ENCODE data around the gene TRIM47.

The TRIM47 gene

DNA sequence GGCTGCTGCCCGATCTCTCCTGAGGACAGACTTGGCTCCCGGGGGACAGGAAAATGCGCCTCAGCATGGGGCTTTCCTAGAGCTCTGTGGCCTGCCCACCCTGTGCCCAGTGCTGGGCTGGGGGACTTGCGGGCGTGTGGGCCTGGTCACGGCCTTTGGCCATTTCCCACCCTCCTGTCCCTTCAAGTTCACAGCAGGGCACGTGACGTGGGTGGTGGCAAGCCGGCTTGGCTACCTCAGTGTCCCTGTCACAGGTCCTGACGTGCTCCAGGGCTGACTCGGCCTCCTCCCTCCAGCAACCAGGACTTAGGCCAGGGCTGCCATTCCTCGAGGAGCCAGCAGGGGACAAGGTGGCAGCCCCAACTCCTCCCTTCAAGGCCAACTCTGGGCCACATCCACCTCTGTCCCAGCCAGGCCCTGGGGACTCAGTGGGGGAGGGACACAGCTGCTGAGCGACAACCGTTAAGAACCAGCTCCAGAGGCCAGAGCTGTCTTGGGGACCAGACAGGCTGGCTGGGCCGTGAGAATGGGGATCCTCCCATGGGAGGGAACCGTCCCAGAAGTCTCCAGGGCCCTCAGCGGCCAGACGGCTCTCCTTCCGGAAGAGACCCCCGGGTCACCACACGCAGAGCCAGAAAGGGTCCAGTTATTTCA lies 33.2 kb downstream of the TRIM47 start:
- DNase-seq = peak; percentile 53

DNA sequence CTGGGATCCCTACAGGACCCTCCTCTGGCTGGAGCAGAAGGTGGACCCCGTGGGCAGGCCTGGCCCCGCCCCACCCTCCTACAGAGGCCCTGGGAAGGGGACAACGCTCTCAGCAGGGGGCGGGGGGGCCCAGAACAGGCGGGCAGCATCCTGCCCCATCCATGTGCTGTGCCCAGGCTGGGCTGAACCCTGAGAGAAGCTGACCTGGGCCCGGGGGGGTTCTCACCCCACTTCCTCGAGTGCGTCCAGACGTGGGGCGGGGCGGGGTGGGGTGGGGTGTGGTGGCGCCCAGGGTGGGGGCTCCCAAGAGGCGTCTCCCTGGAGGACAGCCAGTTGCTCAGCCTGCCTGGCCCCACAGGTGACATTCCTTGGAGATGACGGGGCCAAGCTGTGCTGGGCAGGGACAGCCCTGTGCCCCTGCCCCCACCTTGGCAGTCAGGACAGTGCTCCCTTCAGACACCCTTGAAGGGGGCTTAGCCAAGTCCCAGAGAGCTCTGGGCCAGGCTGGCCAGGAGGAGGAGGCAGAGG lies 33.8 kb downstream of the TRIM47 start:
- DNase-seq = no peak

DNA sequence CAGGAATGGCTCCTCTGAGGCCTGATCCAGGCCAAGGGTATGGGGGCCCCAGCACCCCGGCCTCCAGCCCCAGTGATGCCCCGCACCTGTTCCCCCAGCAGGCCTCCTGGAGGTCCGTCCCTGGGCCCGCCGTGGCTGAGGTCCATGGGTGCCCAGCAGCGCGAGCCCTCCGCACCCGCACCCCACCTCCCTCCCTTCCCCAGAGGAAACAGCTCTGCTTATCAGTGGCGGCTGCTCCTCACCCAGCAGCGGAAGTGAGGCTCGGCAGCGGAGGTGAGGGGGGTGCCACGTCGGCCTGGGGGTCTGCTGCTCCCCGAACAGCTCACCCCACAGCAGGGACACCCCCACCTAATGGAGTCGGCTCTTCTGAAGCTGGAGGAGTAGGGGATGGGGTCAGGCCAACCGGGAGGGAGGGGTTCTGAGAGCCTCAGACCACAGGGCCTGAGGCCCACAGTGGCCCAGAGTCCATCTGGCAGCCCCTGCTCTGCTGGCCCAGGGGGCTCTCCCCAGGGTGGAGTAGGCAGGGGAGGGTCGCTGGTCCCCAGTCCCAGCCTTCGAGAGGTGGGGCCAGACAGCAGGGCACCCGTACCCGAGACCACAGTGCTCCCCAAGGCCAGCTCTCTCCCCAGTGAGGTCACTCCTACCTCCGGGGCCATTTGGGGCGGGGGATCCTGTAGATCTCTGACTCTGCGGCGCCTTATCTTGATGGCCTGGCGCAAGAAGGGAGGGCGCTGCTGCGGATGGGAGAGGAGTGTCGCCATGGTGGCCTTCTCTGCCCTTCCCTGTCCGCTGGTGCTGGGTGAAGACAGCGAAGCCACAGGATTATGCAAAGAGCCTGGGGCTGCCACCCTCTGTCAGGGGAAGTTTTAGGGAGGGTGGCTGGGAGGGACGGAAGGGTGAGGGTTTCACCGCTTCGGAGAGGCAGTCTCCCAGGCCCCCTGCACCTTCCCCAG lies 34.5 kb downstream of the TRIM47 start, which contains the start of gene UNC13D:
UNC13D (minus strand) TSS at position 828 of the 953 bp plus-strand sequence; CDS start at position 761, 67 bp downstream.
- DNase-seq = no peak

DNA sequence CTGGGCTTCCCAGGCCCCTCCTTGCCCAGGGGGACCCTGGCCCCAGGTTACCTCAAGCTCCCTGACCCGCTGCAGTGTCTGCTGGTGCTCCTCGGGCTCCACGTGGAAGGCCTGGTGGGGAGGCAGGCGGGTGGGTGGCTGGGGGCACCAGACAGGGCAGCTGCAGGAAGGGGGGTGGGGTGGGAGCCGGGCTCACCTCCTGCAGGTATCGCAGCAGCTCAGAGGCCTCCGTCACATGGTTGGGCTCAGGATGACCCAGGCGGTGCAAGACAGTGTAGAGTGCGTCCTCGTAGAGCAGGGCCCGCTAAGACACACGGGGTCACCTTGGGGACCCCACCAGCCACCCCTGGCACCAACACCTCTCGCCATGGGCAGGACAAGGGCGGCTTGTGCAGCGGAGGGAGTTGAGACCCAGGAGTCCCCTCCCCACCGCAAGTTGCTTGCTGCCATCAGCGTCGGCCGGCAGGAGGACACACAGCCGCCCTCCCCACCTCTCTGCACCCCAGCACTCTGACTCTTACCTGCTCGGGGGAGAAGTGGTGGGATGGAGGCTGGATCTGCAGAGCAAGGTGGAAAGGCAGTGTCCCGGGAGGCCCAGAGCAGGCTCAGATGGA lies 35.3 kb downstream of the TRIM47 start:
- no peak for DNase-seq

DNA sequence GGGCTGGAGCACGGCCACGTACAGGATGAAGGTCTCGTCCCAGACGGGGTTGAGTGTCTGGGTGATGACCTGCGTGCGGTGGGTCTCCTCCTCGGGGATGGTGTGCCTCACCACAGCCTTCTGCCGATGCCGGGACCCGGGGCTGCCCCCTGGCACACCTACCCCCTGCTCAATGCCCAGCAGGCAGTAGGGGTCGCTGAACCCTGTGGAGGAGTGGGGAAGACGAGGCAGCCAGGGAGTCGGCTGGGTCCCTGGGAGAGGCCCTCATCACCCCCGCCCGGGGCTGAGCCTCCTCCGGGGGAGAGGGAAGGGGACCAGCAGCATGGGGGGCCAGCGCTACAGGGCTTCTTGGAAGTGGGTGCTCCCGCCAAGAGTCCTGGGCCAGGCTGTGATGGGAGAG lies 36.0 kb downstream of the TRIM47 start:
- no peak for DNase-seq

DNA sequence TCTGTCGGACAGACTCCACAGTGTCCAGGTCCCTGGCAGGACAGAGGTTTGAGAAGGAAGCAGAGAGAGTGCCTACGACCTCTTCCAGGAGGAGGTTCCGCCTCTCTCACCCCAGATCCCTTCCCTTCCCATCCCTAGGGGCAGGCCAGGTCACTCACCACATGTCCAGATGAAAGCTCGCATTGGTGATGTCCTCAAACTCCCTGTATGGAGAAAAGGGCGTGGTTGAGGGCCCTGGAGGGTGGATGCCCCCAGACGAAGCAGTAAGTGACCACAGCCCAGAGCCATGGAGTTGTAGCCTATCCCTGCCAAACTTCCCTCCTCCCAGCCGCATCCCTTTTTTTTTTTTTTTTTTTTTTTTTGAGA lies 37.6 kb downstream of the TRIM47 start:
- no peak for DNase-seq

DNA sequence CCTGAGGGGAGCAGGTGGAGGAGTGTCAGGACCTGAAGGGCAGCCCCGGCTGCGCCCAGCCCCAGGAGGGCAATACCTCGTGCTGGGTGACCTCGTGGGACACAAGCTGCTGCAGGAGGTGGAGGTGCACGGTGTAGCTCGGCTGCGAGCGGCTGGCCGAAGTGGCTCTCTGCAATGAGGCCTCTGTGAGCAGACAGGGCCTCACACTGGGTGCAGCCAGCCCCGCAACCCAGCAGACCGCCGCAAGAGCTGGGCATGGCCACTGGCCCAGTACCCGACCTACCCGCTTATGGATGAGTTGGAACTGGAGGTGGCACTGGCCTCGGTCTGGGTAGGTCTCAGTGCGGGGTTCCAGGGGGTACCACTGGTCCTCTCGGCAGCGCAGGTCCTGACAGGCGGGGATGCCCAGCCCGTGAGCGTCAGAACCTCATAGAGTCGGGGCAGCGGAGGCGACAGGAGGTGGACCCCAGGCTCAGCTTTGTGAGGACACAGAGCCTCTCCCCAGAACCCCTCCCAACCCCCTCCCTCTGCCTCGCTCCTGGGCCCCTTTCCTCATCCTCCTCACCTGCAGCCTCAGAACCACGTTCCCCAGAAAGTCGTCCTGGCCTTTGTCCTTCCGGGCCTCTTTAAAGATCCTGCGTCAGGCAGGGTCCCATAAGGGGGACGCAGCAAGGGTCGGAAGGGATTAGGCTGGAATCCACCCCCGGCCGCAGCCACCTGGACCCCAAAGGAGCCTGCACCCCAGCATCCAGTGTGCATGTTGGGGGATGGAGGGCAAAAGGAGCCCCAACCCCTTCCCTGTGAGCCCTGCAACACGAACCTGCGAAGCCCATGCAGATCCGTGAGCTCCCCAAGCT lies 38.2 kb downstream of the TRIM47 start:
- DNase-seq = no peak

DNA sequence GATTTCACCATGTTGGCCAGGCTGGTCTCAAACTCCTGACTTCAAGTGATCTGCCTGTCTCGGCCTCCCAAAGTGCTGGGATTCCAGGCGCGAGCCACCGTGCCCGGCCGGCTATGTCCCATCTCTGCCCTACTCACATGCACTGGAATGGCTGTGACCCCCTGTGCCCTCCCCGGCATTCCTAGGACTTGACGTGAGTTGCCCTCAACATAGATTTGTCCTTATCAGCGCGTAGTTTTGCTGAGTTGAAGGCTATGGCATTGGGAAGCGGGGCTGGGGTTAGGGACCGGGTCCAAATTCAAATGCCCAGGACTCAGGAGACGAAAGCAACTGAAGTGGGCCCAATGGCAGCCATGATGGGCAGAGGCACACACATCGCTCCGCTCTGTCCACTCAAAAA lies 40.0 kb downstream of the TRIM47 start:
- no peak for DNase-seq

DNA sequence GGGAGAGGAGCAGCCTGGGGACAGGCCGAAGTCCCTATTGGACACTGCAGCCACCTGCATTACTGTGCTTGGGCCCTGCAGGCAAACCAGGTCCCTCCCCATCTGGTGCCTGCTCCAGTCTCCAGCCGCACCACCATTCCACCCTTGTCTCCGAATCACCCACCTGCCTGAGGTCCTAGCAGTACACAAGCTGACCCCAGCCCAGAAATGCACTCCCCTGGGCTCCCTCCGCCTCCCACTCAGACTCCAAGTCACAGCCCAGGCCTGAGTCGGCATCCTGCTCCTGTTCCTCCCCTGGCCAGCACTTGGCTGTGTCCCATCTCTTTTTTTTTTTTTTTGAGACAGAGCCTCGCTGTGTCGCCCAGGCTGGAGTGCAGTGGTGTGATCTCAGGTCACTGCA lies 40.5 kb downstream of the TRIM47 start:
- DNase-seq = no peak

DNA sequence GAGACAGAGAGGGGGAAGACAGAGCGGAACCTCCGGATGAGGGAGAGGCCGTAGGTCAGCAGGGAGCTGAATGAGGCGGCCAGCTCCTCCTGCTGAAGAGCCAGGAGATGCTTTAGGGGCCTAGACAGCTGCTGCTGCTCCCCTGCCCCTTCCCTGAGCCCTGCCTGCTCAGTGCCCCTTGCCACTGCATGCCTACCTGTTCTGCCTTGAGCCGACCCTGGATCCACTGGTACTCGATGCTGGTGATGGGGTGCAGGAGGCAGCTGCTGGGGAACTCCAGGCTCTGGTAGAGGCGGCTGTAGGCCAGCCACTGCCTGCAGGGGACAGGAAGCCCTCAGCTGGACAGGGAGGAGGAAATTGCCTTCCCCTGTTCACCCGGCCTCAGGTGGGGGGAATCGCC lies 41.8 kb downstream of the TRIM47 start:
- no peak for DNase-seq

DNA sequence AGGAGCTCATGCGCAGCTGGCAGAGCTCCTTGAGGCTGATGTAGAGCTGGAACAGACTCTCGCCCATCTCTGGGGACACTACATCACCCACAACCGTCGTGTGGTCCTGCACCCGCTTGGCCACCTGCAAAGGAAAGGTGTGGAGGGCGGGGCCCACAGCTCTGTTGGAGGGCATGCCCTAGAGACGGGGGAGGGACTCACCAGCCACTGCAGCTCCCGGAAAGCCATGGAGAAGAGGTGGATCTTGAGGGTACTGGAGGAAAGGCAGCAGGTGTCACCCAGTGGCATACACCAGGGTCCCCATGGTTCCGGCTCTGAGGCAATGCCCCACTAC lies 42.8 kb downstream of the TRIM47 start:
- peak; percentile 75 for DNase-seq

DNA sequence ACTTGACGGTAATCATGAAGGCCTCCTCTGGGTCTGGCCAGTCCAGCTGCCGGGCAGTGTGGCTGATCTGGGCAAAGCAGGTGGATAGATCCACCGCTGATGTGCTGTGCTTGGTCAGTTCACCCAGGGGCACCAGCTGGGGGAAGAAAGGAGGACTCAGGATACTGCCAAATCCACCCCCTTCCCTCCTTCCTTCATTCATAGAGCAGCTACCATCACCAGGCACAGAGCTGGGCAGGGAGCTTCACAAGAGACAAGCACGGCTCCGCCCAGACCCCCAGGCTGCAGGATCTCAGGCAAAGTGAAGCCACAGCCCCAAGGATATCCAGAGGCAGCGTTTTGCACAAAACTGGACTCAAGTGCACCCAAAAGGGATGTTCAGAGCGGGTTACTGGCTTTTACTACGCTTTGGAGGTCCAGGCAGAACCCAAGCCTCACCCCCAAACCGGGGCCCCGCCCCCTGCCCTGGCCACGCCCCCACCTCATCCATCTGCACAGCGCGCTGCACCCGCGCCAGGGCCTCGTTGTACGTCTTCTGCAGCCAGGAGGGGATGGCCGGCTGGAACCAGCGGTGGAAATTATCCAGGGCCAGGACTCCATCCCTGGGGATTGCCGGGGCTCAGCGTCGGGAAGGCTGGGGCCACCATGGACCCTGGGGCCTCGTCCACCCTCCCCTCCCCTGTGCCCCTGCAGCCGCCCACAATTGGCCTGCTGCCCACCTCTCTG lies 43.3 kb downstream of the TRIM47 start:
- DNase-seq = peak; percentile 75

DNA sequence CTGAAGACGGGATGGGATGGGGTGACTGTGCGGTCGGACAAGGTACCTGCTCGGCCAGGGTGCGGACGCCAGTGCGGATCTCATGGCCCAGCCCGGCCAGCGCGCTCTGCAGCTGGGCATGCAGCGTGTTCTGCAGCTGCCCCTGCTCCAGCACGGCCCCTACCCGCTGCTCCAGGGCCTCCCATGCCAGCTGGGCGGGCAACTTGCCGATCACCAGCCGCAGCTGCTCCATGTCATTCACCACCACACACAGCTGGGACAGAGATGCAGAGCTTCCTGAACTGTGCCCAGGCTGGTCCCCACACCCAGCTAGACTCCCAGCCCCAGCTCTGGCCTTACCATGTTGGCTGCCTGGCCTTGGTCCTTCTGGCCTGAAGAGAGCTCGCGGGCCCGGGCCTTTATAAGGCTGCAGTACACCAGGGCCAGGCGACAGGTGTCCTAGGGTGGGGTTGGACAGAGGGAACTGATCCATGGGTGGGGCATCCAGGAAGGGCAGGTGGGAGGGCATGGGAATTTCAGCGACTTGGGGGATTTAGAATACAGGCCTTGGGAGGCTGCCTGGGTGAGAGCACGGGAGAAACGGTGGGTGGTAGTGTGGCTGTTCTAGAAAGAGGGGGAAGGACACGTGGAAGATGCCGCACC lies 44.0 kb downstream of the TRIM47 start:
- no peak for DNase-seq

DNA sequence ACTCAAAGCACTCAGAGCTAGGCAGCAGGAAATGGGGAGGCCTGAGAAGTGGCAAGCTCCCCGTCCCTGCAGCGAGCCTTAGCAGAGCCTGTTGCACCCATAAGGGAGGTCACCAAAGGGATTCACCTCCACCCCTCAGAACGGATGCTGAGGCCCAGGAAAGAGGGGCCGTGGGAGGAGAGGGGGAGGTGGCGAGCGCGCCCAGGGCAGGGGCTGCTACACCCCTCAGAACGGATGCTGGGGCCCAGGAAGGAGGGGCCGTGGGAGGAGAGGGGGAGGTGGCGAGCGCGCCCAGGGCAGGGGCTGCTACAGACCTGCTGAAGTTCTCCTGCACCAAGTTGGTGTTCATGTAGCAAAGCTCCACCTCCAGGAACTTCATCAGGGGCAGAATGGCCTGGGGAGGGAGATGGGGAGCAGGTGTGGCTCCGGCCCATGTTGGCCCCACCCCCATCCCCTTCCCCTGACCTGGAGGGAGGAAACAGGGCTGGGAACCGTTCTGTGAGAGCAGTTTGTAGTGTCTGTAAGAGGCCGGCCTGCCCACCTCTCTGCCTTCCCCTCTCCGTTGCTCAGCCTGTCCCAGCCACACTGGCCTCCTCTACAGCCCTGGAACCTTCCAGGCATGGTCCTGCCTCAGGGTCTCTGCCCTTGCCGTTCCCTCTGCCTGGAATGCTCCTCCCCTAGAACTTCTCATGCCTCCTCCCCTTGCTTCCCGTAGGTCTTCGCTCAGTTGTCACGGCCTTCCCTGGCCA lies 45.6 kb downstream of the TRIM47 start:
- DNase-seq = no peak

DNA sequence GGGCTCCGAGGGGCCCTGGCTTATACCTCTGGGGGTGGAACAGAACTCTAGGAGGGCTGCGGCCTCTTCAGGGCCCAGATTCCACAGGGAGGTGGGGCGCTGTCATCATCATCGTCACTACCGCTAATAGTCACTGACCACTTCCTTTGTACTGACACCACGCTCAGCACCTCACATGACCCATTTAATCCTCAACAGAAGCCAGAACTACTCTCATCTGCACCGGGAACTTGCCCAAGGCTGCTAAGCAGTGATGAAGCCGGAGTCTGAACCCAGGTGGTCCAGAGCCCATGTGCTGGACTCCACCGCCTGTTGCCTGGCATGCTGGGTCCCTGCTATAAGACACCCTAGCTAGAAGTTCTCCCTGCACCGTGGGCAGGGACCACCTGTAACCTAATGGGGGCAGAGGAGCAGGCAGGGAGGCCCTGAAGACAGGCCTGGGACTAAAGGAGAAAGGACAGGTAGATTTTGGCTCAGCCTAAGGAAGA lies 46.2 kb downstream of the TRIM47 start:
- no peak for DNase-seq

DNA sequence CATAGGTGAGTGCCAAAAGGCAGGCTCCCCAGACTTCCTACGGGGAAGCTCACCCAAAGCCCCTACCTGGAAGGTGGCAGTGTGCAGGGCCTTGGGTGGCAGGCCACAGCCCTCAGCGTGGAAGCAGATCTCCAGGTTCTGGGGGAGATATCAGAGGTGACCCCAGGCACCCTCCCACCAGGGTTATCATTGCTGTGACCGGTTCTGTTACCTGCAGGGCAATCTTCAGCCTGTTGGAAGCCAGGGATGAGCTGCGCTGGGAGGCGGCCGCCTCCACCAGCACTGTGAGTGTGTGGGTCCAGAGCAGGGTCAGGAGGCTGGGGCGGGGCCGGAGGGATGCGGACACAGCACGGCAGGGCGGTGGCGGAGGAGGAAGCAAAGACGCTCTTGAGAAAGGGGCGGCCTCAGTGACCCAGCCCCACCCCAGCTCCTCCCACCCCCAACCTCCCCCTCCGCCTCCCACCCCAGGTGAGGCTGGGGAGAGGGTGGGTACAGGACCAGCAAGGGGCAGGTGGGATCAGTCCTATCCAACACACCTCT lies 47.3 kb downstream of the TRIM47 start:
- no peak for DNase-seq

DNA sequence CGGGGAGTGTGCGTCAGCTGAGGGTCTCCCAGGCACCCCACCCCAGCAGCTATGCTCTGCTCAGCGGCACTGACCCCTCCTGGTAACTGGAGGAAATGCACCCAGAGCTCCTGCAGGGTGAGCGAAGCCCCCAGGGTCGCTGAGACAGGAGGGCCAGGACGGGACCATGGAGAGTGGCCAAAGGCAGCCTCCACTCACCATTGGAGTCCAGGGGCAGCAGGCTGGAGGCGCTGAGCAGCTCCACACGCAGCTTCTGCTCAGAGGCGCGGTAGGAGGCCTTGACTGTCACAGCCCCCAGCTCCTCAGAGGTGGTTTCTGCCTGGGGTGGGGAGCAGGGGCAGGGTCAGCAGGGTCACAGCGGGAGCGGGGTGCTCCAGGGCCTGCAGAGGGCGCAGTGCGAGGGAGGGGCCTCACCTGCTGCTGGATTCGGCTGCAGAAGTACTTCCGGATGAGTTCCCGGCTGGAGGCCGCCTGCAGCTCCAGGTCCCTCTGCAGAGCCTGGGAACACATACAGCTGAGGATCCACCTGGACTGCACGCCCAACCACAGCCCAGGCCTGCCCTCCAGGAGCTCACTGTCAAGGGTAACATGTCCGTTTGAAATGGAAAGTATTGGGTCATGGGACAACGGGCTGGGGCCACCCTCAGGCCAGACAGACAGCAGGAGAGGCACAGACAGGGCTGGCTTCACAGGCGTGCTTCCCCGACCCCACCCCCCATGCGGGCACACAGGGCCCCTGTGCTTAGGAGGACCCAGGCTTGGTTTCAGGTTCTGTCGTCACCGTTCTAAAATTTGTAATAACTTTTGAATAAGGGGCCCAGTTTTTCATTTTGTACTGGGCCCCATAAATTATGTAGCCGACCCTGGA lies 48.0 kb downstream of the TRIM47 start:
- peak; percentile 9 for DNase-seq

DNA sequence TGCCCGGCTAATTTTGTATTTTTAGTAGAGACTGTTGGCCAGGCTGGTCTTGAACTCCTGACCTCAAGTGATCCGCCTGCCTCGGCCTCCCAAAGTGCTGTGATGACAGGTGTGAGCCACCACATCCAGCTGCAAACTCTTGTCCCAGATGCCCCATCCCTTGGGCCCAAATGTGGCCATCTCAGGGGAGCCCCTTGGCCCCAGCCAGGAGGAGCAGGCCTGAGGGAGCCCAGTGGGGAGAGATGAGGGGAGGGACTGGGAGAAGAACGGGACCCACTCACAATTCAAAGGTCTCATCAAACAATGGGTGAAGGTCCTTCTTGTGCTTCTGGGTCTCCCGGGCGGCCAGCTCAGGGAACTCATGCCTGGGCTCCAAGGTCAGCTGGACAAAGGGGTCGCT lies 48.6 kb downstream of the TRIM47 start:
- DNase-seq = no peak

DNA sequence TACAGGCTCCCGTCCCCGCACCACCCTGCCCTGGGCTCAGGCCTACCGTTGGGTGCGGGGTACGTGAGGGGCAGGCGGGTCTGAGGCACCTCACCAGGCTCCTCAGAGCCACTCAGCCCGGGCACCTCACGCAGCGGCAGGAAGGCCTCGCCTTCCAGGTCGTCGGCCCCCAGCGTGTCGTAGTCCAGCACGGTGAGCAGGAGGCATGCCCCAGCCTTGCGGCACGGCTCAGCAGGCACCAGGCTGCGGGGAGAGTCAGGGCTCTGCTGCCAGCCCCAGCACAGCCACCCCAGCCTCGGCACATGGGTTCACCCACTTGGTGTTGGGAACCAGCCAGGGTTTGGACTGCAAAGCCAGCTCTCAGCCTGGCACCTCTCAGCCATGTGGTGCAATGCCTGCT lies 49.6 kb downstream of the TRIM47 start:
- no peak for DNase-seq

Measured in NCI-H1436 (cell line).